ENCODE data around the gene ERCC6L2.

The ERCC6L2 gene

DNA sequence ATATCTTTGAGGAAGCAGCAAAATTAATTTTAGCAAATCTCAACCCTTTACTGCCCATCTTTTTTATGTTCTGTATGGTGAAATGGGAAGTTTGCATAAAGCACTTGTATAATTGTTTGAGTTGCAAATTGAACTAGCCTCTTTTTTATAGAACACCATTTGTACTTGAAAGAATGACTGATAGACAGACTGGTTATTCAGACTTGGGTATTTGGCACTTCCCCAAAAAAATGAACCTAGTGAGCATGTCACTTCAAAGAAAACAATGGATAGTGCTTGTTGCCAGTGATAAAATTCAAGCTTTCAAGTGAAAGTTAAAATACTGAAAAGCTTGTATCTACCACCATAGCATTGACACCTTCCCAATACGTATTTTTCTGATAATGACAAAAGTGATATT is 115.8 kb downstream of the ERCC6L2 start:
- Mint-ChIP-seq H3K4me1 (no peaks in the 10 kb centered on the region), H3K27me3 (no peaks in the 10 kb centered on the region), H3K27ac (no peak overlapping the region), H3K36me3 (peaks cover 28% of the 10 kb centered on the region), H3K4me3 (no peak overlapping the region), H3K9me3 (no peaks in the 10 kb centered on the region)
- DNase-seq (ENCODE audit: low spot score in 2 of 2): no peak
- no peak for ATAC-seq (ENCODE audit: low read depth)

DNA sequence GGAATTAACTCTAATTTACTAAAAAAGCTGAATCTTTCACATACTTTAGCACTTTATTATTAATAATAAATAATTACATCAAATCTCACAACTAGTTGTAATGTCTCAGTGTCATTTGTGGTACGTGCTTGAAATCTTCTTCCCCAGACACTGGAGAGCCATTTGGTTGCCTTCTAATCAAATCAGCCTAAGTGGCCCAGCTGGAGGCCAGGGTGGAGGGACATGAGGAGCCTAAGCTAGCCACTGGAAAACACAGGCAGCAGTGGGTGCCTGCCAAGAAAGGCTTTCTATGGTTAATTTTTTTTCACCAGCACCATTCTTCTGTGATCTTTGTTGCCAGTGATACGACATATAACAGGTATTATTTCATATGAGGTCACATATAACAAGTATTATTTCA is 117.0 kb downstream of the ERCC6L2 start:
- Mint-ChIP-seq H3K9me3 (no peaks in the 10 kb centered on the region), H3K27me3 (no peaks in the 10 kb centered on the region), H3K27ac (no peak overlapping the region), H3K4me3 (no peak overlapping the region), H3K4me1 (no peaks in the 10 kb centered on the region), H3K36me3 (peaks cover 26% of the 10 kb centered on the region)
- ATAC-seq (ENCODE audit: low read depth) (no peak), DNase-seq (ENCODE audit: low spot score in 2 of 2) (no peak)

DNA sequence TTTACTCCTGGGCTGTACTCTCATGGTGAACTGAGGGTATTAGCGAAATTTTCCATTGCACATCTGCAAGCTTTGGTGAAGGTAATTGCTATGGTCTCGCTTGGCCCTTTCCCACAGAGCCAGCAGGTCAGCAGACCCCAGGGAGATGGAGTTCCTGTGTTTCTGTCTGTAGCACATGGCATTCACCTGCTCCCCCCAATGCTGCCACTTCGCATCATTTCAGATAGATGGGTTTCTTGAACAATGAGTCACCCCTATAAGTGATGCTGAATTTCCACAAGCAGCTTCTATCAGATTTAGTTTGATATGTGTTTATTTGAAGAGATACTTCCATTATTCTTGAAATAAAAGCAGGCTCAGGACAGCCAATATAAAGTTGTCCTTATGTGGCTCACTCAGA is 117.8 kb downstream of the ERCC6L2 start:
- Mint-ChIP-seq H3K4me1 (no peaks in the 10 kb centered on the region), H3K36me3 (peaks cover 26% of the 10 kb centered on the region), H3K9me3 (no peaks in the 10 kb centered on the region), H3K4me3 (no peak overlapping the region), H3K27ac (no peak overlapping the region), H3K27me3 (no peaks in the 10 kb centered on the region)
- ATAC-seq (ENCODE audit: low read depth): no peak
- no peak for DNase-seq (ENCODE audit: low spot score in 2 of 2)

DNA sequence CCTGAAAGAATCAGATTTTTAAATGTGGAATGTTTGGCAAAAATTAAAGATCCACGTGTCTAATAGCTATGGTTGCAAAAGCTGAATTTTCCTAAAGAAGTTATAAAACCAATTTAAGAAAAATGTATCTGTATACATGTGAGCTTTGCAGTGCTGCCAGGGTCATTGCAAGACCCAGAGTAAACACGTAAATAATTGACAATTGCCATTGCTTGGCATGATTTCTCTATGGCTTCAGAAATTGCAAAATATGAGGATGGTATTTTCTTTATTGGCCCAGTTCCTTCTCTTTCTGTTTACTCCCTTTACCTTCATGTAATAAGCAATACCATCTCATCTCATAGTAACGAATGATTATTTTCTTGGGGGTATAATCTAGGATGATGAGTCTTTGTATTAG is 123.9 kb downstream of the ERCC6L2 start:
- Mint-ChIP-seq H3K4me3 (no peak overlapping the region), H3K36me3 (peaks cover 40% of the 10 kb centered on the region), H3K4me1 (no peaks in the 10 kb centered on the region), H3K27ac (no peak overlapping the region), H3K27me3 (no peaks in the 10 kb centered on the region), H3K9me3 (peaks cover 4% of the 10 kb centered on the region)
- DNase-seq (ENCODE audit: low spot score in 2 of 2): no peak
- ATAC-seq (ENCODE audit: low read depth): no peak

DNA sequence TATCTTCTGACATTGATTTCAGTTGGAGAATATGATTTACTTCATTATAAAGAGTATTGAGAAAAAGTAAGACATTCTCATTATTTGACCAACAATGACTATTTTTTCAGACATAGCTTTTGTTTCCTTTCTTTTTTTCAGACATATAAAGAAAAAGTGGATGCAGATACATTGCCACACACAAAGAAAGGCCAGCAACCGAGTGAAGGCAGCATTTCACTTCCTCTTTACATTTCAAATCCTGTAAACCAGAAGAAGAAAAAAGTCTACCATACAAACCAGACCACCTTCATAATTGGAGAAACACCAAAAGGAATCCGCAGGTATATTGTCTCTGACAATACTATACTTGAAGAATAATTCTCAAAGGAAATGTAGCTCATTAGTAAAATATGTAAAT is 128.9 kb downstream of the ERCC6L2 start:
- Mint-ChIP-seq H3K9me3 (peaks cover 4% of the 10 kb centered on the region), H3K4me3 (no peak overlapping the region), H3K4me1 (no peaks in the 10 kb centered on the region), H3K36me3 (peaks cover 29% of the 10 kb centered on the region), H3K27ac (no peak overlapping the region), H3K27me3 (no peaks in the 10 kb centered on the region)
- no peak for ATAC-seq (ENCODE audit: low read depth)
- no peak for DNase-seq (ENCODE audit: low spot score in 2 of 2)

DNA sequence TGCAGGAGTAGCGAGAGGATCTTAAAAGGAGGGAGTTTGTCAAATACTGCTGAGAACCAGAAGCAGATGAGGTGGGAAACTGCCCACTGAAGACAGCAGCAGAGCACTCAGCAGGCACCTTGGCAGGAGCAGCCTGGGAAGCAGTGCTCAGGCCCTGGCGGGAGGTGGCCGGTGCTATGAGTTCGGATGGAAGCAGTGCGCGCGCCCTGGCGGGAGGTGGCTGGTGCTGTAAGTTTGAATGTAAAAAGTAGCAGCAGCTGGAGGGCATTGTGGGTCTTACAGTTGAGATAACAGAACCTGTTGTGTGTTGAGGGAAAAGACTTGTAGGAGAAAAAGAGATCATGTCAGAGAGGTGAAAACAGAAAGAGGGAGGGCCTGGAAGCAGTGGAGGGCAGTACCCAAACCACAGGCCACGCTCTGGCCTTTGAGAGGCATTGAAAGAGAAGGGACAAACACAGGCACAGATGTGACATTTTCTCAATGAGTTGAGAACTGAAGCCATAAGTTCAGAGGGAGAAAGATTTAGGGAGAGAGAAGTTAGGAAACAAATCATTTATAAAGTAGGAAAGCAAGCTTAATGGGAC is 130.9 kb downstream of the ERCC6L2 start:
- no peak overlapping the region for H3K27ac Mint-ChIP-seq
- H3K9me3 Mint-ChIP-seq: peaks cover 7% of the 10 kb centered on the region
- no peak for ATAC-seq (ENCODE audit: low read depth)
- H3K4me1 Mint-ChIP-seq: no peaks in the 10 kb centered on the region
- DNase-seq (ENCODE audit: low spot score in 2 of 2): no peak
- no peaks in the 10 kb centered on the region for H3K27me3 Mint-ChIP-seq
- H3K4me3 Mint-ChIP-seq: no peak overlapping the region
- peaks cover 32% of the 10 kb centered on the region for H3K36me3 Mint-ChIP-seq

DNA sequence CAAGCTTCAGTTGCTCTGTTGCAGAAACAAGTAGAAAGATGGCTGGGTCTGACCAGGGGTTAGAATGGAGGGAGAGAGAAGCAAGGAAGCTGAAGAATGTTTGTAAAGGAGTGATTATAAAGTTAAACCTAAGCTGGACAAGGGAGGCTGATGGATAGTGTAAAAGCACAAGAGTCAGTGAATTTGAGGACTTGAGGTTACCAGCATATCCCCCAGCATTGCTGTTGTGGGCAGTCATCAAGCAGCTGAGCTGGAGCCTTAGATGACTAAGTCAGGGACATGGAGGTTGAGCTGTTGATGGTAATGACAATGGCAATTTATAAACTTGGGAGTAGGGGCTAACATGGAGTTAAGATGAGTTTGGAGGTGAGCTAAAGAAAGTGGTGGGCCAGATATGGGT is 131.5 kb downstream of the ERCC6L2 start:
- Mint-ChIP-seq H3K4me1 (no peaks in the 10 kb centered on the region), H3K9me3 (peaks cover 7% of the 10 kb centered on the region), H3K27me3 (no peaks in the 10 kb centered on the region), H3K27ac (no peak overlapping the region), H3K36me3 (peaks cover 35% of the 10 kb centered on the region), H3K4me3 (no peak overlapping the region)
- no peak for ATAC-seq (ENCODE audit: low read depth)
- no peak for DNase-seq (ENCODE audit: low spot score in 2 of 2)

DNA sequence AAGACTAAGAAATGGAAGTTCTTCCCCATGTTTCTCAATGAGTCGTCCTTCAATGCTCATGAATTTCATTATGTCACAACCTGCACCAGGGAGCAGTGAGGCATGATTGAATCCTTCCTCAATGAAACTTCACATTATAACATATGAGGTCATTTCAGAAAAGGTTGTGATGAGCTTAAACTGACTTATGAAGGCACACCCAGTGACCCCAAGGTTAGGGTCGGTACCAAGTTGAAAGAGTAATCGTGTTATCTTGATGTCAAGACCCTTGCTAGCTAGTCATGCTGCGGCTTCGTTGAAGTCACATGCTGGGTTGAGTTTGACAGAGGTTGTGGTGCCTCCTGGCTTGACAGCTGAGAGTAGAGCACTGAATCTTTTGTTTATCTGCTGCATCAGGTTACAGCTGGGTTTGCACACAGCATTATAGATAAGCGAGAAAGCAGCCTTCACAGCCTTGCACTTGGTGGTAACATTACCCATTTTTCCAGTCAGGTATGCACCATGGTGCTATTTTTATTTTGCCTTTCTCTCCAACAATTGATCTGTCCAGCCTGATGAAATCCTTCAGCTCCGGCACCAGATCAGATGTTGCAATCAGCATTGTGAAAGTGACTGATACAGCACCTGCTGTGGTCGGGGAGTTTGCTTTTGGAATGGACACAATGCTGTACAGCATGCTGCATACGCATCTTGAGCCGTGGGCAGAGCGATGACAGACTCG is 133.2 kb downstream of the ERCC6L2 start:
- Mint-ChIP-seq H3K27me3 (no peaks in the 10 kb centered on the region), H3K36me3 (peaks cover 28% of the 10 kb centered on the region), H3K4me1 (no peaks in the 10 kb centered on the region), H3K9me3 (peaks cover 3% of the 10 kb centered on the region), H3K4me3 (no peak overlapping the region), H3K27ac (no peak overlapping the region)
- ATAC-seq (ENCODE audit: low read depth) (no peak), DNase-seq (ENCODE audit: low spot score in 2 of 2) (no peak)

DNA sequence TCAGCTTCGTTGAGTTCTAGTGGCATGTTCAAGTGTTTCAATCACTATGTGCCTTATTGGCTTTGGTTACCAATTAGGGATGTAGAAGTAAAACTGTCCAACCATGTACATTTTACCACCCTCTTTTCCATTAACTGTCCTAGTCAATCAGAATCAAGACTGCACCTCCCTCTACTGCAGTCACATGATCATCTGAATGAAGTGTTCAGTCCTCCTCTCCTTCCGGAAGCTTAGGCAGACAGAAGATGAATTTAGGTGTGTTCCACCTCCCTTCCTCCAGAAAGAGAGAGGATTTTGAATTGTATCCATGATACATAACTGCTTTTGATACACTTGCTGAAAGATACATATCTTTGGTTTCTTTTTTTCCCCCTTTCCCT is 133.7 kb downstream of the ERCC6L2 start:
- Mint-ChIP-seq H3K4me1 (no peaks in the 10 kb centered on the region), H3K36me3 (peaks cover 32% of the 10 kb centered on the region), H3K27ac (no peak overlapping the region), H3K27me3 (no peaks in the 10 kb centered on the region), H3K4me3 (no peak overlapping the region), H3K9me3 (peaks cover 3% of the 10 kb centered on the region)
- DNase-seq (ENCODE audit: low spot score in 2 of 2): no peak
- no peak for ATAC-seq (ENCODE audit: low read depth)

DNA sequence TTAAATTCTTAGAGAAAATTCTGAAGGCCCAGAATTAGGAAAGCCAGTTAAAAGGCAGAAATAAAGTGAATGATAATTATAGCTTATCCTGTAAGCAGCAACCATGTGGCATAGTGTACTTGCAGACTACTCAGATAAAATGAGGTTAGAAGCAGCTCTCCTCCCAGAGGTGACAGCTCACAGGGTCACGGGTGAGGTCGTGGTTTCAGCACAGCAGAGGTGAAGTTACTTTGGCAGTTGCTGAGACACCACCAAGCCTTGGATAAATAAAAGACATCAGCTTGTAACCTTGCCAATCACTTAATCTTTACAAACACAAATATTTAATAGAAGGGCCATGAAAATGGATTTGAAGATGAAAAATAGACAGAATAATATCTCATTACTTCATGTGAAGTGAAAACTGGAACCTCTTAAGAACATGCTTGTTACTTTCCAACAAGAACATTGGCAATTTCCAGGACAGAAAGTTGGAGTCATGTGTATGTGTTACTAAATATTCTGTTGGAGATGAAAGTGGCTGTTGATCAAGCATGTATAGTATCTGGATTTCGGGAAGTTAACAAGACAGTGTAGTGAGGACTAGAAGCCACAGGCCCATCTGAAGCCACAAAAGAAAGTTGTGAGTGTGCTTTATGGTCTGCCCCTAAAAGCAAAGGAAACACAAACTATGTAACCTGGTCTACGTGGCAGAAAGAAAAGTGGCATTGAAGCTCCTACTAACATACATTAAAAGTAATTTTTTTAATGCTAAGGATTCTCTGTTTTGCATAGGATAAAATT is 134.4 kb downstream of the ERCC6L2 start:
- no peaks in the 10 kb centered on the region for H3K4me1 Mint-ChIP-seq
- no peak overlapping the region for H3K27ac Mint-ChIP-seq
- H3K36me3 Mint-ChIP-seq: peaks cover 33% of the 10 kb centered on the region
- ATAC-seq (ENCODE audit: low read depth) (no peak), DNase-seq (ENCODE audit: low spot score in 2 of 2) (no peak)
- H3K27me3 Mint-ChIP-seq: no peaks in the 10 kb centered on the region
- no peak overlapping the region for H3K4me3 Mint-ChIP-seq
- peaks cover 3% of the 10 kb centered on the region for H3K9me3 Mint-ChIP-seq

DNA sequence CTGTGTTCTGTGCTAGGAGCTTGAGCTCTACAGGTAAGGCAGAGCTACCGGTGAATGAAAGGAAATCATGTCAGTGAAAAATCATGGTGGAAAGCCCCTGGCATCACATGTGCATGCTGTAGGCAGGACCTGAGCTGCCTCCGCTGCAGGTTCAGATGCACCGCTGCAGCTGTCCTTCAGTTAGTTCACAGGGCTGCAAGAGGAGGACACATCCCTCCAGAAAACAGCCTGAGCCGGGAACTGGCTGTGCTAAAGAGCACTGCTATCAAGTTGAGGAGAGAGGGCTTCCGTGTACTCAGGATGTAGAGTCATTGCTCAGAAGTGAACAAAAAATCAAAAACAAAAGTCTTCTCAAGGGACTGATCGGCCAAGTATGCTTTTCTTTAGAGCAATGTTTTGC is 138.6 kb downstream of the ERCC6L2 start:
- DNase-seq (ENCODE audit: low spot score in 2 of 2): no peak
- ATAC-seq (ENCODE audit: low read depth): no peak
- Mint-ChIP-seq H3K27ac (no peak overlapping the region), H3K27me3 (peaks cover 3% of the 10 kb centered on the region), H3K4me1 (no peaks in the 10 kb centered on the region), H3K4me3 (no peak overlapping the region), H3K36me3 (peaks cover 42% of the 10 kb centered on the region), H3K9me3 (peaks cover 3% of the 10 kb centered on the region)

DNA sequence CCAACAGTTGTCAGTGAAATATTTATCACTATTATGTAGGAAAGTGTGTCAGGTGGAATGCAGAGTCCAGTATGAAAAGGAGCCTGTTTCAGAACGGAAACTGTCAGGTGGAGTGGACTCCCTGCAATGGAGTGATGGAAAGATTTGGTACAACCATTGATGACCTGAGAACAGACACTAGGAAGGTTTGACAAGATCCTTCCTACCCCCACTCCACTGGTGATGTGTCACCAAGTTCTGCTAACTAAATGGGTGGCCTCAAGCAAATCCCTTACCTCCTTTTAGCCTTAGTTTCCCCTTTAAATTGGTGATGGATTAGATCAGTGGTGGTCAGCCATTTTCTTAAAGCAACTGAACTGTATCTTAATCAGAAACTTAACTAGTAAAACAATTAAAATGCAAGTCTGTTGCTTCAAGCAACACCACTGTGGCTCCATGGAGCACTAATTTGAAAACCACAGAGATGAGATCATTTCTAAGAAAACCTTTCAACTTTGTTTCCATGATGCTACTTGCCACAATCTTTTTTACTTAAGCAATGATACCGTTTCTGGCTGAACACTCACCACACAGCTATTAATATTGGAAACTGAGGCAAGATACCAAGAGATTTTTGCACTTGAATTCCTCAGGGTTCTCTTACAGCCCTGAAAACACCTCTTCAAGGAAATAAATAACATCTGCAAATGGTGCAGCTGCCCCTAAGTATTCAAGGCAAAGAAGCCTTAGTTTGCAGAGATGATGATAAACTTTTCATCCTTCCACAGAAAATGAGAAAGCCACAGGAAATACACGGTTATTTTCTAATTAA is 140.6 kb downstream of the ERCC6L2 start:
- Mint-ChIP-seq H3K27me3 (peaks cover 11% of the 10 kb centered on the region), H3K27ac (no peak overlapping the region), H3K4me3 (no peak overlapping the region), H3K4me1 (peaks cover 4% of the 10 kb centered on the region), H3K9me3 (no peaks in the 10 kb centered on the region), H3K36me3 (peaks cover 33% of the 10 kb centered on the region)
- ATAC-seq (ENCODE audit: low read depth) (no peak), DNase-seq (ENCODE audit: low spot score in 2 of 2) (no peak)
